PC-9 (cell line): ENCODE measurements around the gene ANKDD1A. TPM values are rescaled to one million over a fixed set of nuclear protein-coding genes. Genes with fewer than 3 reads are reported as not detected.

Source experiments
- BruUV-seq: library from RNA; stranded (reverse); fragments of 400-500 nt; replicated peaks from 2 replicates; lab custom pipeline; 2021; lab: Mats Ljungman, UMichigan
- CTCF ChIA-PET: fragments of 300-600 bp; sonication (Branson Sonifier 250); formaldehyde crosslinking; loops from one replicate; lab custom pipeline; 2022; ENCODE audit warnings: antibody characterized with exemption; lab: Charles Lee
- POLR2A ChIA-PET: fragments of 300-600 bp; sonication (Branson Sonifier 250); formaldehyde crosslinking; loops from one replicate; lab custom pipeline; 2022; ENCODE audit warnings: antibody characterized with exemption; ENCODE audit not compliant: unreplicated experiment; lab: Charles Lee
- DNase-seq, 2 experiments: peaks; one replicate each; pipeline versions ENCODE4 v3.0.0 to v3.0.0-alpha.2; 2015 to 2022; ENCODE audit warnings: mixed read lengths in 1 of 2
- H2AFZ ChIP-seq: fragments of 200-600 bp; sonication (generic); 2 replicates; pipeline ENCODE4 v1.8.1; 2017; ENCODE audit warnings: antibody characterized with exemption
- H3F3A ChIP-seq: fragments of 200-600 bp; sonication (generic); 2 replicates; pipeline ENCODE4 v1.8.1; 2017; ENCODE audit warnings: antibody characterized with exemption, mild to moderate bottlenecking, low read depth; ENCODE audit not compliant: insufficient read depth
- H3K27ac ChIP-seq: fragments of 200-600 bp; sonication (generic); 2 replicates; pipeline ENCODE4 v1.6.1; 2016; ENCODE audit warnings: mixed run types
- H3K27me3 ChIP-seq: fragments of 200-600 bp; sonication (generic); 2 replicates; pipeline ENCODE4 v1.6.1; 2016; ENCODE audit warnings: low read depth, mixed run types; ENCODE audit not compliant: insufficient read depth
- H3K36me3 ChIP-seq: fragments of 200-600 bp; sonication (generic); 2 replicates; pipeline ENCODE4 v1.6.1; 2016; ENCODE audit warnings: low read depth, mixed run types
- H3K4me1 ChIP-seq: fragments of 200-600 bp; sonication (generic); replicated peaks from 2 replicates; pipeline ENCODE4 v1.6.1; 2016; ENCODE audit warnings: mixed run types; ENCODE audit not compliant: insufficient read depth
- H3K4me2 ChIP-seq: fragments of 200-600 bp; sonication (generic); 2 replicates; pipeline ENCODE4 v1.6.1; 2017; ENCODE audit warnings: mixed run types
- H3K4me3 ChIP-seq: fragments of 200-600 bp; sonication (generic); 2 replicates; pipeline ENCODE4 v1.6.1; 2016; ENCODE audit warnings: mixed run types
- H3K79me2 ChIP-seq: fragments of 200-600 bp; sonication (generic); 2 replicates; pipeline ENCODE4 v1.6.1; 2017; ENCODE audit warnings: low read depth, mixed run types
- H3K9me2 ChIP-seq: fragments of 200-600 bp; sonication (generic); 2 replicates; pipeline ENCODE4 v1.8.1; 2017; ENCODE audit warnings: mild to moderate bottlenecking; ENCODE audit not compliant: insufficient read depth
- H3K9me3 ChIP-seq: fragments of 200-600 bp; sonication (generic); 2 replicates; pipeline ENCODE4 v1.8.1; 2016; ENCODE audit warnings: low read depth; ENCODE audit not compliant: insufficient read depth
- H4K20me1 ChIP-seq: fragments of 200-600 bp; sonication (generic); 2 replicates; pipeline ENCODE4 v1.8.1; 2017; ENCODE audit not compliant: insufficient read depth
- EZH2 ChIP-seq: fragments of 200-600 bp; sonication (generic); IDR thresholded peaks from 2 replicates; pipeline ENCODE4 v1.8.0; 2017; ENCODE audit warnings: antibody characterized with exemption, low read depth
- intact Hi-C: fragments of 100-400 bp; cut with micrococcal nuclease; formaldehyde crosslinking; loops from one replicate; pipeline ENCODE4 v1.10.0; 2022; ENCODE audit not compliant: unreplicated experiment
- total RNA-seq: library from RNA; stranded (reverse); gene quantifications from 2 replicates; pipeline ENCODE4 v1.2.3, GENCODE V29; 2021
- TF ChIP-seq, protein P1 (sequence below): fragments of 200-600 bp; sonication (generic); conservative IDR thresholded peaks from 2 replicates; pipeline ENCODE4 v1.6.1; 2017; ENCODE audit warnings: mixed run types, antibody characterized with exemption, mild to moderate bottlenecking, moderate library complexity

The ANKDD1A gene
- total RNA-seq, 1 experiment from 2014 or later, result 14.2 TPM

DNA sequence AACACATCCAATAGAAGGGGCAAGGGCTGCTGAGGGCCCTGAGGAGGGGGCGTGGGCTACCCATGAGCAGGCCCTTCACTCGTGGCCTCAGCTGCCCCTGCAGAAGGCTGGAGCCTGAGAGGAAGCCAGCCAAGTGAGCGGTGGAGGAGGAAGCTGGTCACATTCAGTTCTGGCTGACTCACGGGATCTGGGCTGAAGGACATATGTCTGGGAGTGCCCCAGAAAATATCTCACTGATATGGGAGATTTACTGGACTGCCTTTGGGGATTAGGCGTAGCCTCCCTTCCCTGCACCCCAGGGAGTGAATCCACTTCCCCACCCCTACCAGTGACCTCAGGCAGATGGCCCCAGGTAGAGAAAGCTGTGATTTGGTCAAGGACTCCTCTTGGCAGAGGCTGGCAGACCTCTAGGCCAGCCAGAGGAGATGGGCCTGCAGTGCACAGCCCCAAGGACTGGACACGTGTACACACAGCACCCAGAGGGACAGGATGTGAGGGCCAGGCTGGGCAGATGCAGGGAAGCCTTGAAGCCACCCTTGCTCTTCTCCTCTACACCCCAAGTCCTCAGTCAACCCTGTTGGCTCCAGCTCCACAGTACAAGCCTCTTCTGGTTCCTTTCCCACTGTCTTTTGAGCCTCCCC lies 14.2 kb upstream of the ANKDD1A start:
- ChIA-PET POLR2A (interaction anchor here (0.7 kb wide), 1 partner anchor 1348 kb away, joined by 4 read pairs; no protein-coding TSS in a partner anchor), CTCF (interaction anchor here (0.9 kb wide), 1 partner anchor 56 kb away, joined by 3 read pairs; no protein-coding TSS in a partner anchor)
- intact Hi-C loops, result no loop called here
- peak overlapping the region; percentile 59 for H3K4me2 ChIP-seq
- H3F3A ChIP-seq, result peaks cover 11% of the 10 kb centered on the region; the same call in 1 of the 2 replicates
- no peaks in the 10 kb centered on the region for H3K79me2 ChIP-seq
- H3K9me3 ChIP-seq, result no peaks in the 10 kb centered on the region
- no peaks in the 10 kb centered on the region for H3K36me3 ChIP-seq
- peak; percentile 62 to 78 for DNase-seq
- no peaks in the 10 kb centered on the region for H4K20me1 ChIP-seq
- H3K27me3 ChIP-seq, result no peaks in the 10 kb centered on the region
- peaks cover 40% of the 10 kb centered on the region for H3K4me1 ChIP-seq
- 0 out of 2 replicates have a peak overlapping the region, but pooled peaks have one; percentile 42 for H2AFZ ChIP-seq
- H3K4me3 ChIP-seq, result no peak overlapping the region
- BruUV-seq, result no TSS peak
- H3K9me2 ChIP-seq, result no peaks in the 10 kb centered on the region
- peak overlapping the region; percentile 74 for H3K27ac ChIP-seq
- TF ChIP-seq EZH2, result no peak
- TF ChIP-seq, protein P1, sequence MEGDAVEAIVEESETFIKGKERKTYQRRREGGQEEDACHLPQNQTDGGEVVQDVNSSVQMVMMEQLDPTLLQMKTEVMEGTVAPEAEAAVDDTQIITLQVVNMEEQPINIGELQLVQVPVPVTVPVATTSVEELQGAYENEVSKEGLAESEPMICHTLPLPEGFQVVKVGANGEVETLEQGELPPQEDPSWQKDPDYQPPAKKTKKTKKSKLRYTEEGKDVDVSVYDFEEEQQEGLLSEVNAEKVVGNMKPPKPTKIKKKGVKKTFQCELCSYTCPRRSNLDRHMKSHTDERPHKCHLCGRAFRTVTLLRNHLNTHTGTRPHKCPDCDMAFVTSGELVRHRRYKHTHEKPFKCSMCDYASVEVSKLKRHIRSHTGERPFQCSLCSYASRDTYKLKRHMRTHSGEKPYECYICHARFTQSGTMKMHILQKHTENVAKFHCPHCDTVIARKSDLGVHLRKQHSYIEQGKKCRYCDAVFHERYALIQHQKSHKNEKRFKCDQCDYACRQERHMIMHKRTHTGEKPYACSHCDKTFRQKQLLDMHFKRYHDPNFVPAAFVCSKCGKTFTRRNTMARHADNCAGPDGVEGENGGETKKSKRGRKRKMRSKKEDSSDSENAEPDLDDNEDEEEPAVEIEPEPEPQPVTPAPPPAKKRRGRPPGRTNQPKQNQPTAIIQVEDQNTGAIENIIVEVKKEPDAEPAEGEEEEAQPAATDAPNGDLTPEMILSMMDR, result no peak

DNA sequence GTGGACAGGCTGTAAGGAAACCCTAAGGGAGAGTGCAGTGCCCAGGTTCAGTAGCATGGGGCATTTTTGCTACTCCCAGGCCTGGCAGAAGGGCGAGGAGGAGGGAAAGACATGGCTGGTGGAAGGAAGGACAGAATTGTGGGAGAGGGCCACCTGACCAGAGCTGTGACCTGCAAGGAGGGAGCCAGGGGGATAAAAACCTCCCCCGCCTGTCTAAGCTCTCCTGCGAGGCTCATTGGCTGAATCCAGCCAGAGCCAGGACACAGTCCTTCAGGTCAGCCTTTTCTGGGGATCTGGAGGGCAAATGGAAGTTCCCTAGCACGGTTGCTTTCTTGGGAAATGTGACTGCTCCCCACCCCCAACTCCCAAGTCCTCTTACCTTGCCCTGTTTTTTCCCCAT lies 13.3 kb upstream of the ANKDD1A start:
- Histone ChIP-seq H3K27me3 (no peaks in the 10 kb centered on the region), H2AFZ (no peak overlapping the region), H3K79me2 (no peaks in the 10 kb centered on the region), H3K4me2 (no peak overlapping the region), H3K27ac (no peak overlapping the region), H3K36me3 (no peaks in the 10 kb centered on the region), H3K4me1 (peaks cover 38% of the 10 kb centered on the region), H3K9me2 (no peaks in the 10 kb centered on the region), H4K20me1 (no peaks in the 10 kb centered on the region), H3K9me3 (no peaks in the 10 kb centered on the region), H3K4me3 (no peak overlapping the region), H3F3A (peaks cover 9% of the 10 kb centered on the region; the same call in 1 of the 2 replicates)
- DNase-seq, result no peak
- no peak for TF ChIP-seq EZH2
- TF ChIP-seq, protein P1, result no peak
- intact Hi-C loops, result no loop called here
- CTCF ChIA-PET, result no interaction called here
- POLR2A ChIA-PET, result no interaction called here
- BruUV-seq, result no TSS peak

GRCh38 chr15:64901141-64901540 lies 10.6 kb upstream of the ANKDD1A start:
- Histone ChIP-seq H3K27ac (no peak overlapping the region), H4K20me1 (no peaks in the 10 kb centered on the region), H3K79me2 (no peaks in the 10 kb centered on the region), H3K27me3 (no peaks in the 10 kb centered on the region), H3K9me3 (no peaks in the 10 kb centered on the region), H3K4me1 (peaks cover 21% of the 10 kb centered on the region), H3F3A (peaks cover 8% of the 10 kb centered on the region; the same call in 1 of the 2 replicates), H3K4me2 (no peak overlapping the region), H3K4me3 (no peak overlapping the region), H3K36me3 (no peaks in the 10 kb centered on the region), H2AFZ (no peak overlapping the region), H3K9me2 (no peaks in the 10 kb centered on the region)
- no TSS peak for BruUV-seq
- no peak for DNase-seq
- POLR2A ChIA-PET, result no interaction called here
- CTCF ChIA-PET, result interaction anchor here (0.7 kb wide), 1 partner anchor 9 kb away, joined by 3 read pairs; no protein-coding TSS in a partner anchor
- intact Hi-C loops, result no loop called here
- TF ChIP-seq, protein P1, result no peak
- TF ChIP-seq EZH2, result no peak
